ENCODE measurements around the gene OXCT1. TPM values are rescaled to one million over a fixed set of nuclear protein-coding genes. Genes with fewer than 3 reads are reported as not detected.
"Not testable (repeated sequence)": the region's sequence is repeated elsewhere in the genome, so short reads cannot be mapped to it uniquely, and the experiment has no call there.

The OXCT1 gene
- total RNA-seq, 1 experiment from 2014 or later: 65.9 TPM

DNA sequence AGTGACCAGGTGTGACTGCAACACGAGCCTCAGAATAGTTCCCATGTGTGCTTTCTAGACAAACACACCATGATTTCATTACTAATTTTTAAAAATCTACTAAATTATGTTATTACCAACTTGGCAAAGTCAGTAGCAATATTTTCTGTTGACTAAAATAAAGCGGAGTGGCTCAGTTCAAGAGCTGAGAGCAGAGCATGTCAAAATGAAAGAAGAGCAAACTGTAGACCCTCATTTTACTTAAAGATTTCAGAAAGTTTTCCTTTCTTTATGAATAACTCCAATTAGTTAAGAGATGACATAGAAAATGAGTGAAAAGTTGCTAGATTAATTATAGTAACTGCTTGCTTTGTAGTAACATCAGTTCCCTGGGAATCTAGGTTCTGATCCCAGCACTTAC, 17.9 kb downstream of the OXCT1 start:
- H3K27me3 ChIP-seq: no peaks in the 10 kb centered on the region
- H3K27ac ChIP-seq: no peak overlapping the region
- no peaks in the 10 kb centered on the region for H3K4me1 ChIP-seq
- H3K36me3 ChIP-seq: peaks cover 56% of the 10 kb centered on the region
- H3K9me3 ChIP-seq (replicated peaks): no peaks in the 10 kb centered on the region
- DNase-seq: no peak
- H3K4me3 ChIP-seq: no peak overlapping the region

DNA sequence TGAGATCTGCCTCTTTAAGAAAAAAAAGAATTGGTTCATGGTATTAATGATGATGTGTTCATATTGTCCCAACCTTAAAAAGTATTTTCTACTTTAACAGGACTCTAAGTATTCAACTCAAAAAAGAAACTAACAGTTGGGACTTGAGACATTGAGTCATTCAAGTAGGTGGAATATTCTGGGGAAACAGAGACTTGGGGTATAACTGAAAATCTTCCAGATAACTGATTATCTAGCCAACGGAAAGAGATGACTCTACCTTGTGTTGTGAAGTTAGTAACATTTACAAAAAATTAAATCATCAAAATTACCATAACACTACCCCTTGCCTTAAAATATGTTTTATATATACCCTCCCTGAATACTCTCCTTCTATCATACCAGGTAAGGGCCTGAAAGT, 19.1 kb downstream of the OXCT1 start:
- Histone ChIP-seq H3K9me3 (replicated peaks) (no peaks in the 10 kb centered on the region), H3K27ac (no peak overlapping the region), H3K36me3 (peaks cover 59% of the 10 kb centered on the region), H3K4me1 (no peaks in the 10 kb centered on the region), H3K4me3 (no peak overlapping the region), H3K27me3 (no peaks in the 10 kb centered on the region)
- no peak for DNase-seq

DNA sequence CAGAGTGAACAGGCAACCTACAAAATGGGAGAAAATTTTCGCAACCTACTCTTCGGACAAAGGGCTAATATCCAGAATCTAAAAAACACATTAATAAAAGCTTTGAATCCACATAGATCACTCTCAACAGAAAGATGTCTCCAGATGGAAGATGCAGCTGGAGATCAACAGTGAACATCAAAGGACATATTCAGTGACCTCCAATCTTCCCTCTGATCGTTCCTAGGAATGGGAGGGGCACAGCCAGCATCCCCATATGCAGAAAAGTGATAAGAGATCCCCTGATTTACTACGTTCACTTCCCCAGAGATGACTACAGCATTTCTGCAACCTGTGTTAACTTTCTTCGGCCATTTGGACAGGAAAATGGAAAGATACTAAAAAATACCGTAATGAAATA, 21.2 kb downstream of the OXCT1 start:
- Histone ChIP-seq H3K27me3 (no peaks in the 10 kb centered on the region), H3K27ac (no peak overlapping the region), H3K9me3 (replicated peaks) (no peaks in the 10 kb centered on the region), H3K36me3 (peaks cover 59% of the 10 kb centered on the region), H3K4me3 (no peak overlapping the region), H3K4me1 (no peaks in the 10 kb centered on the region)
- DNase-seq: no peak

DNA sequence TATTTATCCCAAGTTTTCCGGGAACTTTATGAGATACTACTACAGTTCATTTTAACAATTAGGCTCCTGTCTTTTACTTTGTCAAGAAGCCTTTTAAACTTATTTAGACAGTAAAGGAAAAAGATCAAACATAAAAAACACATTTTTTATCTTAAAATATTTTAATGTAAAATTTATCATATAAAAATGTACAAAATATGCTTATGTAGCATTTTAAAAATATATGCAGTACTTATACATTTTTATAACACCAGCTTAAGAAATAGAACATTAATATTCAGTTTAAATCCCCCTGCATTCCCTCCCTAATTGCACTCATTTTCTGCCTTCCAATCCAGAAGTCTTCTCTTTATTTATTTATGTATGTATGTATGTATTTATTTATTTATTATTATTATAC, 24.5 kb downstream of the OXCT1 start:
- H3K36me3 ChIP-seq: peaks cover 49% of the 10 kb centered on the region
- DNase-seq; H3K9me3 ChIP-seq (replicated peaks); H3K27ac ChIP-seq; H3K4me1 ChIP-seq; H3K27me3 ChIP-seq; H3K4me3 ChIP-seq: not testable (repeated sequence)

DNA sequence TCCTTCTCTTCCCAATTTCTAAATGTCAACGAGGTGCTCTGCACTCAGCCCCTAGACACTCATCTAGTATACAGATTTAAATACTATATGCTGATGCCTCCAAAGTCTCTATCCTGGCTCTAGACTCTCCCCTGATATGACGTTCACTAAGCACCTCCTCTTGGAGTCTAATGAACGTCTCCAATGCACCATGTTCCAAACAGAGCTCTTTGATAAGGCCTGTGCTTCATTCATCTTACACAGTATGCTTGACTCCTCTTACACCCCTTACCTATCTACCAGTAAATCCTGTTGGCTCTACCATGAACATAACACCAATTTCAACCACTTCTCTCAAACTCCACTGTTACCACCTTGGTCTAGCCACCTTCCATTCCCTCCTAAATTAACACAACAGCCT, 25.7 kb downstream of the OXCT1 start:
- peaks cover 41% of the 10 kb centered on the region for H3K36me3 ChIP-seq
- no peaks in the 10 kb centered on the region for H3K9me3 ChIP-seq (replicated peaks)
- no peak overlapping the region for H3K4me3 ChIP-seq
- H3K27me3 ChIP-seq: no peaks in the 10 kb centered on the region
- DNase-seq: no peak
- H3K27ac ChIP-seq: no peak overlapping the region
- H3K4me1 ChIP-seq: peaks cover 4% of the 10 kb centered on the region; the same call in 1 of the 2 replicates

DNA sequence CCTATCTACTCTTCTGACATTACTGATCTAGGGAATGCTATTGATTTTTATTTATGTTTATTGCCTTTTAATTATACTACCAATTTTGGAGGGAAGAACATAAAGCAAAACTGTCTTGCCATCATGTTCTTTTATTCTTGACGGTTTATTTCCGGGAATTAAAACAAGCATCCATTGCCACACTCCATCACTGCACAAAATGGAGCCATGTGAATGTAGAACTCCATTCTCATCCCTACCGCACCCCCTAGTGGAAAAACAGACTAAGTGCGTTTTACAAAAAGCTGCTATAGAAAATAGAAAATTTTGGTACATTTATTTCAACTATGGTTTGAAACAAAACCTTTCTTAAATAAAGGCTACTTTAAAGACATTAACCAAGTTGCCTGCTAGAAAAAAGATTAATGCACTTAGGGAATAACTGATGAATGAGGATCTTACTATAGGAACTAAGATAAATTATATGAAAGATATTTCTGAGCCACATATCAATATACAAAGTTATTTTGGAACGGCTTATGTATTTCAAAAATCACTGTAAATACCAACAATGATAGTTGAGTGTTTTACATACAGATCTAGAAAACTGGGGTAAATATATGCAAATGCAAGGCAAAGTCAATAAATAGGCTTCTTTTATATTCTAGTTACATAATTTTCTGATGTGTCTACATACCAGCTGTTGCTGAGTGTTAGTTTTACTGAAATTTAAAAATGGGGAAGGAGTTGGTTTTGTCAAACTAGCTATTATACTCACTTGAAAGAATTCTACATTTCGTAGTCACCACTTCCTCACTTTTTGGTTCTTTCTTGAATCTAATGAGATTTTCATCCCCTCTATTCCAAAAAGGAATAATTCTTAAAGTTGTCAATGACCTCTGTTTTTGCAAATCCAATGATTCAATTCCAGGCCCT, 26.5 kb downstream of the OXCT1 start:
- peak; percentile 57 to 79 for DNase-seq
- Histone ChIP-seq H3K36me3 (peaks cover 33% of the 10 kb centered on the region), H3K4me3 (no peak overlapping the region), H3K4me1 (peaks cover 4% of the 10 kb centered on the region; the same call in 1 of the 2 replicates), H3K9me3 (replicated peaks) (no peaks in the 10 kb centered on the region), H3K27ac (no peak overlapping the region), H3K27me3 (no peaks in the 10 kb centered on the region)

DNA sequence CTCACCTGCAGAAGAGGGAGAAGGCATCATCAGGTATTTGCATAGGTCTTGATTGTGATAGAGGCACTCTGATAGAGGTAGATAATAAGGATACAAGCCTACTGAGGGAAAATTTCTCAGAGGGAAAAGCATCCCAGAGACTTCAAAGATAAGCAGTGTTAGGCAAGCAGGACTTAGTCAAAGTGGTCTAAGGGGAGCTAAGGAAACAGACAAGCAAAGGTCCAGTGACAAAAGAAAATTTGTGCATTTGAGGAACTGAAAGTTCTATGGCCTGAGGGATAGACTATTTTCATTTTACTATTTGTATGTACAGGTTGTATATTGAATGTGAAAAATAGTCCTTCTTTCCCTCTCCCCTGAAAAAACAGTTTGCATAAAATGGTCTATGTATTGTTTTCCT, 27.4 kb downstream of the OXCT1 start:
- no peak overlapping the region for H3K4me3 ChIP-seq
- H3K4me1 ChIP-seq: peaks cover 4% of the 10 kb centered on the region; the same call in 1 of the 2 replicates

DNA sequence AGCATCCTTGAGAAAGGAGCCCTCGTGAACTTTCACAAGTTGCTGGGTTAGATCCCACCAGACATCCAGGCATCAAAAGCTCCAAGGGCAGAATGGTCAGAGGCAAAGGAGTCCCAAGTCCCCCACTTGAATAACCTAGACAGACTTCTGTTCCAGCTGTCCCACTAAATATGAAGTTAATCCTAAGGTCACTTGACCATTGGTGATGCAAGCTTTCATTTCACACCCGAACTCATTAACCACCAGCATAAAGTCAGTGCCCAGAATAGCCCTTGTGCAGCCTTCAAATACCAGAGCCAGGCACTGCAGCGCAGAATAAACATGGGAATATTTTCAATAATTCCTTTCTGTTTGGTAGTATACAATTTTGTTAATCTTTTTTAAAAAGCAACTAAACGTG, 28.9 kb downstream of the OXCT1 start:
- Histone ChIP-seq H3K27ac (no peak overlapping the region), H3K4me3 (no peak overlapping the region), H3K27me3 (no peaks in the 10 kb centered on the region), H3K36me3 (peaks cover 26% of the 10 kb centered on the region), H3K9me3 (replicated peaks) (no peaks in the 10 kb centered on the region), H3K4me1 (peaks cover 4% of the 10 kb centered on the region; the same call in 1 of the 2 replicates)
- peak in 1 of 2 experiments; percentile 21 for DNase-seq

More for the DNA sequence above, 27.4 kb downstream of the OXCT1 start:
- H3K9me3 ChIP-seq (replicated peaks): no peaks in the 10 kb centered on the region
- no peak overlapping the region for H3K27ac ChIP-seq
- no peak for DNase-seq
- H3K27me3 ChIP-seq: no peaks in the 10 kb centered on the region
- H3K36me3 ChIP-seq: peaks cover 30% of the 10 kb centered on the region

DNA sequence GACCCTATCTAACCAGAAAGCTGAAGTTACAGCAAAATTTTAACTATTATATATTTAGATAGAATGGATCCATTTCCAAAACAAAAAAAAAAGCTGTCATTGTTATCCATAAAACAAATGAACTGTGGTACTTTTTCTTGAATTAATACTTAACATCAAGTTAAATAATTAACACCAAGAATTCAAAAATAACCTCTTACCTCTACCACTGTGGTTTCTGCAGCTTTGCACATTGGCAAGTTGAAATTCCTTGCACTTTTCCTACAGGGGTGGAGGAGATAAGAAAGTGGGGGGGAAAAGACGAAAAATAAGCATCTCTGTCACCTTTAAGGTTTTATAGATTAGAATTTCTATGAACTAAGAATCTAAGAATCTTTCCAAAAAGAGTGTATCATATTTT, 30.0 kb downstream of the OXCT1 start:
- H3K4me3 ChIP-seq: no peak overlapping the region
- H3K27me3 ChIP-seq: no peaks in the 10 kb centered on the region
- no peak overlapping the region for H3K27ac ChIP-seq
- H3K4me1 ChIP-seq: peaks cover 12% of the 10 kb centered on the region
- no peak for DNase-seq
- peaks cover 26% of the 10 kb centered on the region for H3K36me3 ChIP-seq
- no peaks in the 10 kb centered on the region for H3K9me3 ChIP-seq (replicated peaks)

DNA sequence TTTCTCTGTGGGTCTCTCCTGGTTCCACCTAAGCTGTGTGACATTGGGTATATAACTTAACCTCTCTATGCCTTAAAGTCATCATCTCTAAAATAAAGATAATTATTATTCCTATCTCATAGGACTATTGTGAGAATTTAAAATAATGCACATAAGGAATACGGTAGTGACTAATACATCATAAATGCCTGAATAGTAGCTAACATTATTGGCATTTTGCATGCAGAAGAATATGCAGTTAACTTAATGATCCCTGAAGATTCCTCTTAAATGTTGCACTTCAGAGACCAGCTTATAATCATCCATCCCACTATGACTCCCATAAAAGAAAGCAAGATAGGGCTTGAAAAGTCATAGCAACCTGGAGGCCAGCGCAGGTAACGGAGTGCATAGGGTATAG, 32.4 kb downstream of the OXCT1 start:
- Histone ChIP-seq H3K4me1 (peaks cover 21% of the 10 kb centered on the region), H3K36me3 (peaks cover 20% of the 10 kb centered on the region), H3K4me3 (no peak overlapping the region), H3K27ac (no peak overlapping the region), H3K9me3 (replicated peaks) (no peaks in the 10 kb centered on the region), H3K27me3 (no peaks in the 10 kb centered on the region)
- no peak for DNase-seq

DNA sequence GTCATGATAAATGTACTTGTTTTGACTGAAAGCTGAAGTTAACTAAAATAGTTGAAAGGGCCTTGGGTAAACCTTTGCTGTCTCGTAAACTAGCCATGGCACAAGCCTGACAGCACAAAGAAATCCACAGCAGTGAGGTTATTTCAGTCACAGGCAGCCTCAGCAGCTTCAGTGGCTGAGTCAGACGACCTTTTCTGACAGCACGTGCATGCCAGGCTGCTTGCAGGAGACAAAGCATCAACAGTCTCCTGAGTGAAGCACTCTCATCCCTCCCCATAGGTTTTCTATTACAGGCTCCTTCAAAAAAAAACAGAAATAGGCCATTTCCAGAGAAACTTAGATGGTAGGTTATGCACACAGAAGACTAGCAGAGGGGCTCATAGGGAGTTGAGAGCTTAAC, 34.6 kb downstream of the OXCT1 start:
- Histone ChIP-seq H3K27ac (peak overlapping the region; percentile 2; the same call in 1 of the 2 replicates), H3K36me3 (peaks cover 23% of the 10 kb centered on the region)
- peak; percentile 68 to 74 for DNase-seq

DNA sequence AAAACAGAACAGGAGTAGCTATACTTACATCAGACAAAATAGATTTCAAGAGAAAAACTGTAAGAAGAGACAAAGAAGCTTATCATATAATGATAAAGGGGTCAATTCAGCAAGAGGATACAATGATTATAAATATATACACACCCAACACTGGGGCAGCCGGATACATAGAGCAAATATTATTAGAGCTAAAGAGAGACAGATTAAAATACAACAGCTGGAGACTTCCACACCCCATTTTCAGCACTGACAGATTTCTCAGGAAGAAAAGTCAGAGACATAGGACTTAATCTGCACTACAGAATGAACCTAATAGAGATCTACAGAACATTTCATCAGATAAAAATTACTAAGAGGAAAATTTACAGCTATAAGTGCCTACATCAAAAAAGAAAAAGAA, 35.7 kb downstream of the OXCT1 start:
- Histone ChIP-seq H3K27ac (peak overlapping the region; percentile 2; the same call in 1 of the 2 replicates), H3K4me1 (peaks cover 17% of the 10 kb centered on the region), H3K36me3 (peaks cover 23% of the 10 kb centered on the region), H3K4me3 (no peak overlapping the region), H3K27me3 (no peaks in the 10 kb centered on the region), H3K9me3 (replicated peaks) (no peaks in the 10 kb centered on the region)
- DNase-seq: peak in 1 of 2 experiments; percentile 43

More for the DNA sequence above, 34.6 kb downstream of the OXCT1 start:
- Histone ChIP-seq H3K9me3 (replicated peaks) (no peaks in the 10 kb centered on the region), H3K27me3 (no peaks in the 10 kb centered on the region), H3K4me3 (no peak overlapping the region), H3K4me1 (peaks cover 17% of the 10 kb centered on the region)

DNA sequence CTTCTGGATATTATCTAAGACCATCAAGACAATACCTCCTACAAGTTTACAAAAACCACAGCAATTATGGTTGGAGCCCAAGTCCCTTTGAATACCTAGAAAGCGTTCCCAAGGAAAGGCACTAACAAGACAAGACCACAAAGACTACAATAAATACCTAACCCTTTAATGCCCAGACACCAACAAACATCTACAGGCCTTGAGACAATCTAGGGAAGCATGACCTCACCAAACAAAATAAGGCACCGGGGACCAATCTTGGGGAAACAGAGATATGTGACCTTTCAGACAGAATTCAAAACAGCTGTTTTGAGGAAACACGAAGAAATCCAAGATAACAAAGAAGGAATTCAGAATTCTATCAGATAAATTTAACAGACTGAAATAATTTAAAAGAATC, 37.8 kb downstream of the OXCT1 start:
- Histone ChIP-seq H3K36me3 (peaks cover 25% of the 10 kb centered on the region), H3K9me3 (replicated peaks) (no peaks in the 10 kb centered on the region), H3K4me1 (peaks cover 17% of the 10 kb centered on the region), H3K4me3 (no peak overlapping the region), H3K27ac (no peak overlapping the region), H3K27me3 (no peaks in the 10 kb centered on the region)
- DNase-seq: no peak

DNA sequence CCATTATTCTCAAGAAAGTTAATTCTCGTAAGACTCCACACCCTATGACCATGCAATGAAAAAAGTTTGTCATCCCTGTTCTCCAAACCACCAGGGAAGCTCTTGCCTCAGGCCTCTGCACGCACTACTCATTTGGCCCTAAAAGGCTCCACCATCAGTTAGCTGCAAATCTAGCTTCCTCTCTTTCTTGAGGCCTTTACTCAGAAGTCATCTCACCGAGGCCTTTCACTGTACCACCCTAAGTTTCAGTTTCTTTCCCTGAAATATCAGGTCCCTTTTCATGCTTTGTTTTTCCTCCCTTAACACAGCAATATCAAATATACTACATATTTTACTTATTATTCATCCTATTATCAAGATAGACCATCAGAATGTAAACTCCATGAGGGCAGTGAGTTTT, 39.1 kb downstream of the OXCT1 start:
- H3K27me3 ChIP-seq: no peaks in the 10 kb centered on the region
- H3K36me3 ChIP-seq: peaks cover 27% of the 10 kb centered on the region
- peaks cover 16% of the 10 kb centered on the region for H3K4me1 ChIP-seq
- no peaks in the 10 kb centered on the region for H3K9me3 ChIP-seq (replicated peaks)
- H3K27ac ChIP-seq: no peak overlapping the region
- H3K4me3 ChIP-seq: no peak overlapping the region
- no peak for DNase-seq

DNA sequence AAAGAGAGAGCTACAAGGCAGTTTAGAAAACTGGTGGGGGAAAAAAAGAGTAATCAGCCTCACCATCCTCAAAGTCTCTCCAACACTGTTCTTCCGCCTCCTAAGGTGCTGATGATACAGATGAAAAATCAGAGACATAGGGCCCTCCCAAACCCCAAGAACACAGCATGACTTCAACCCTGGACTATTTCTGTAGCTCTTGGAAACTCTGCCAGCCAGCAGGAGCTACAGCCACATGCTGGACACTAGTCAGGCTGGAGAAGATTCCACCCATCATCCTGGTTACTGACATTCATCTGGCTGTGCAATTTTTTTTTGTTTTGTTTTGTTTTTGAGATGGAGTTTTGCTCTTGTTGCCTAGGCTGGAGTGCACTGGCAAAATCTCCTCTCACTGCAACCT, 42.4 kb downstream of the OXCT1 start:
- no peak overlapping the region for H3K27ac ChIP-seq
- H3K4me1 ChIP-seq: no peaks in the 10 kb centered on the region
- no peaks in the 10 kb centered on the region for H3K27me3 ChIP-seq
- DNase-seq: no peak
- peaks cover 19% of the 10 kb centered on the region for H3K36me3 ChIP-seq
- no peak overlapping the region for H3K4me3 ChIP-seq
- H3K9me3 ChIP-seq (replicated peaks): no peaks in the 10 kb centered on the region

DNA sequence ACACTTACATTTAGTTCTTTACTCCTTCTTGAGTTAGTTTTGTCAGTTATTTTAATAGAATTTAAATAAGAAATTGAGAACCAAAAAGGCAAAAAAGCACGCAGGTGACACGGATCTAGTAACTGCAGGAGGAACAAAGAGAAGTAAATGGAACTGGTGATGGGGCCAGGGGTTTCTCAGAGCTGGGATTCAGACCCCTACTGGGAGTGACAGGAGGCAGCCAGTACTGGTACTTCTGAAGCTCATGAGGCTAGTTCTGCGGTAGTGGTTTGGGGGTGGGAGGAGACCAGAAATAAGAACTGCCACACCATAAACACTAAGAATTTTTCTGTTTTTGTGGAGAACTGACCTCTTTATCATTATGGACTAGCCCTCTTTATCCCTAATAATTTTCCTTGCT, 48.2 kb downstream of the OXCT1 start:
- Histone ChIP-seq H3K27ac (no peak overlapping the region), H3K4me1 (no peaks in the 10 kb centered on the region), H3K4me3 (no peak overlapping the region), H3K27me3 (no peaks in the 10 kb centered on the region), H3K36me3 (peaks cover 2% of the 10 kb centered on the region; the same call in 1 of the 2 replicates), H3K9me3 (replicated peaks) (no peaks in the 10 kb centered on the region)
- DNase-seq: no peak
